HG03175 (cell line): ENCODE results near the gene ATAD3A.
"Not testable (repeated sequence)": the region's sequence is repeated elsewhere in the genome, so short reads cannot be mapped to it uniquely, and the experiment has no call there.

Experiments
- ATAC-seq: cut with Tn5 transposase; IDR thresholded peaks from one replicate; pipeline ENCODE4 v1.9.1; 2021; ENCODE audit warnings: mild to moderate bottlenecking, moderate library complexity; ENCODE audit not compliant: unreplicated experiment

Gene ATAD3A

DNA sequence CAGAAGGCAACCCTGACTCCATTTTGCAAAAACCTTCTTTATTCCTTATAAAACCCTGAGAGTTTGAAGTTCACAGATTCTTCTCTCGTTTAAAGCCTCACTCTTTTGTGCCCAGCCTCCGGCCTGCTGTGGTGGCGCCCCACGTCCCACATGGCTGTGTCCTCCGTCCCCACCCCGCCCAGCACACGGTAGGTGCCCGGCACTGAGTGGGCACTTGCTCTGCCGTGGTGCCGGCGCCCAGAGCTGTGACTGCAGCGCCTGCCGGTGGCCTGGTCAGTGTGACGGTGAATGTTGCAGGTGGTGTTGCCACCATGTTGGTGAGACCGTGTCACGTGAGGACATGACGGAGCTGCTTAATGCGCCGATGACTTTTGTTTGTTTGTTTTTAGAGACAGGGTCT is 9.4 kb downstream of the ATAD3A start:
- ATAC-seq, result no peak

DNA sequence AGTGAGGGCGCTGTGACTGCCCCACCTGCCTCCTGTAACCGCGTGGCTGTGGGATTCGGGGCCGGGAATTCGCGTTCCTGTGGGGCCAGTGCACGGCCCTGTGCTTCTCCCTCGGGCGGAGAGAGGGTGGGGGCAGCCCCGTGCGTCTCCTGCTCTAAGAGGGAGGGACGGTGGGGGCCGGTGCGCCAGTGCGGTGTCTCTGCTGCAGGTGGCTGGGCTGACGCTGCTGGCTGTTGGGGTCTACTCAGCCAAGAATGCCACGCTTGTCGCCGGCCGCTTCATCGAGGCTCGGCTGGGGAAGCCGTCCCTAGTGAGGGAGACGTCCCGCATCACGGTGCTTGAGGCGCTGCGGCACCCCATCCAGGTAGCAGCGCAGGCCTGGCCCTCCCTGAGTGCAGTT is 10.6 kb downstream of the ATAD3A start:
- not testable (repeated sequence) for ATAC-seq

DNA sequence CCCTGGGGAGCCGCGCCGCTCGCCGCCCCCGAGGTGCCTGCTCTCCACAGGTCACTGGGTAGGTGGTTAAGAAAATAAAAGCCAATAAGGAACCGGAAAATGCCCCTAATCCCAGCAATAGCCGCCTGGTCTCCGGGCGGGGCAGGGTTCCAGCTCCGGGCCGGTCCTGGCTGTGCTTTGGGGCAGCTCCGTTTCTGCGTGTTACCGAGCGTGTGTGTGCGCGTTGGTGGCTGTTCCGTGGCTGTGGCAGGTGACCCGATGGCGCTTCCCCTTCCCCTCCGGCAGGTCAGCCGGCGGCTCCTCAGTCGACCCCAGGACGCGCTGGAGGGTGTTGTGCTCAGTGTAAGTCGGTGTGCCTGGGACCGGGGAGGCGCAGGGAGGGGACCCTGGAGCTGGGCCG is 11.3 kb downstream of the ATAD3A start:
- ATAC-seq, result not testable (repeated sequence)

DNA sequence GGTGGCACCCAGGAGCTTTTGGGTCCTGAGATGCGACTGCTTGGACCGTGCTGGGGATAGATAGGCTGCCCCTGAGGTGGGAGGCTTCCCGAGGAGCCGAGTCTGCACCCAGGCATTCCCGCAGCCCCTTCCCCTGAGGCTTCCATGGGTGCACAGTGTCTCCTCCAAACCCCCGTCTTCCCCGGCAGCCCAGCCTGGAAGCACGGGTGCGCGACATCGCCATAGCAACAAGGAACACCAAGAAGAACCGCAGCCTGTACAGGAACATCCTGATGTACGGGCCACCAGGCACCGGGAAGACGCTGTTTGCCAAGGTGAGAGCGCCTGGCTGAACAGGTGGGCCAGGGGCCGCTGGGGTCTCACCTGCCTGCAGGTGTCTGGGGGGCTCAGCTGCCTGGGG is 11.7 kb downstream of the ATAD3A start:
- not testable (repeated sequence) for ATAC-seq

DNA sequence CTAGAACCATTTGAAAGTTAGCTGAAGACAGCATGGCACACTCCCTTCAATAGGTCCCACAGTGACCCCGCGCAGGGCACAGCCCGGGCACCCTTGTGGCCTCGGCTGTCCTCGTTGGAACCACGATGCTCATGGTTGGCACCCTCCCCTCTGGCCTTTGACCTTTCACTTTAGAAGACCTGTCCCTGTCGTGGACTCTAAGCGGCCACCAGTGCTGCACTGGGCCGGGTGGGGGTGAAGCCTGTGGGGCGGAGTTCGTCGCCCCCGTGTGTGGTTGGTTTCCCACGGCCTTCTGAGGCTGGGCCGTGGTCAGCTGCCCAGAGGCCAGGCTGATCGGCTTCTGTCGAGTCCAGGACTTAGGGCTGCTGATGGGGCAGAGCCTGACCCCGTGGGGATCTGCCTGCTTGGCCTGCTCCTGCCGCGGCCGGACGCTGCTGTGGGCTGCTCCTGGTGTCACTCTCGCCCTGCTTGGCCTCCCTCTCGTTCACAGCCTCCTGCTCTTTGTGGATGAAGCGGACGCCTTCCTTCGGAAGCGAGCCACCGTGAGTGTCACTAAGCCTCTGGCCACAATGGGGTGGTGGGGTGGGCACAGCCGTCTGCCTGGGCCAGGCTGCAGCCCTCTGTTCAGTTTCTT is 12.9 kb downstream of the ATAD3A start:
- not testable (repeated sequence) for ATAC-seq

DNA sequence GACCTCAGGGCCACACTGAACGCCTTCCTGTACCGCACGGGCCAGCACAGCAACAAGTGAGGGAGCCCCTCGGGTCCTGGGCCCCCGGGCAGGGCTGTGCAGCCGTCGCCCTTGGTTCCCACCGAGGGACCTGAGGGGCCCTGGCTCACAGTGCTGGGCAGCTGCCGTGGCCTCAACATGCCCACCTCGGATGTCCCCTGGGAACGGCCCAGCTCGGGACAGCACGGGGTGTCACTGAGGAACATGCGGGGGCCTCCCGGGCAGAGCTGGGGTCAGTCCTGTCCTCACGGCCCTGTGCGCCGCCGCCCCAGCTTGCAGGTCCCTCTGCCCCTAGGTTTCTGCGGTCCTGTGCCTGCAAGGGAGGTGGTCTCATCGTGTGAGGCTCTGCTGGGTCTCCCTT is 14.5 kb downstream of the ATAD3A start:
- not testable (repeated sequence) for ATAC-seq

DNA sequence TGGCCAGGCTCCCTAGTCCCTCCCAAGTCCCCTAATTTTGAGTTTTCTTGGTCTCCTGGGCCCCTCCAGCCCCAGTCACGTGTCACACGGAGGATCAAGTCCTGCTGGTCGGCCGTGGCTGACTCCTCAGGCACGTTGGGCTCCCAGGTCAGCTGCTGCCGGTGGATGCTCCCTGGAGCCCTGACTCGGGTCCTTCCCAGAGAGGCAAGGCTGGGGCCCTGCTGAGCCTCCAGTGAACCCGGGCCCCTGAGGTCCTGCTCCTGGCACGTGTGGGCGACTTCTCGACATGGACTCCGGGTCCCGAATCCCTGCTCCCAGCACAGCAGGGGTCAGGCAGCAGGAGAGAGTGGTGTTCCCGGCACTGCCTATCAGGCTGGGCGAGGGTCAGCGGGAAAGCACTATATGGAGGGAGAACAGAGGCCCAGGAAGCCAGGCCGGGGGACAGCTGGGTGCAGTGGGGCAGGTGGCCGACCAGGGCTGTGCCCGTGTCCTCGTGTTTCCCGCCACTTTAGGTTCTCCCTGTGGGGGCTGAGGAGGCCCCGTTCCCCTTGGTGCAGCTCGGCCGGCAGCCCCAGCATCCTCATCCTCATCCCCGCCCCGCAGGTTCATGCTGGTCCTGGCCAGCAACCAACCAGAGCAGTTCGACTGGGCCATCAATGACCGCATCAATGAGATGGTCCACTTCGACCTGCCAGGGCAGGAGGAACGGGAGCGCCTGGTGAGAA is 15.3 kb downstream of the ATAD3A start:
- ATAC-seq, result no peak

DNA sequence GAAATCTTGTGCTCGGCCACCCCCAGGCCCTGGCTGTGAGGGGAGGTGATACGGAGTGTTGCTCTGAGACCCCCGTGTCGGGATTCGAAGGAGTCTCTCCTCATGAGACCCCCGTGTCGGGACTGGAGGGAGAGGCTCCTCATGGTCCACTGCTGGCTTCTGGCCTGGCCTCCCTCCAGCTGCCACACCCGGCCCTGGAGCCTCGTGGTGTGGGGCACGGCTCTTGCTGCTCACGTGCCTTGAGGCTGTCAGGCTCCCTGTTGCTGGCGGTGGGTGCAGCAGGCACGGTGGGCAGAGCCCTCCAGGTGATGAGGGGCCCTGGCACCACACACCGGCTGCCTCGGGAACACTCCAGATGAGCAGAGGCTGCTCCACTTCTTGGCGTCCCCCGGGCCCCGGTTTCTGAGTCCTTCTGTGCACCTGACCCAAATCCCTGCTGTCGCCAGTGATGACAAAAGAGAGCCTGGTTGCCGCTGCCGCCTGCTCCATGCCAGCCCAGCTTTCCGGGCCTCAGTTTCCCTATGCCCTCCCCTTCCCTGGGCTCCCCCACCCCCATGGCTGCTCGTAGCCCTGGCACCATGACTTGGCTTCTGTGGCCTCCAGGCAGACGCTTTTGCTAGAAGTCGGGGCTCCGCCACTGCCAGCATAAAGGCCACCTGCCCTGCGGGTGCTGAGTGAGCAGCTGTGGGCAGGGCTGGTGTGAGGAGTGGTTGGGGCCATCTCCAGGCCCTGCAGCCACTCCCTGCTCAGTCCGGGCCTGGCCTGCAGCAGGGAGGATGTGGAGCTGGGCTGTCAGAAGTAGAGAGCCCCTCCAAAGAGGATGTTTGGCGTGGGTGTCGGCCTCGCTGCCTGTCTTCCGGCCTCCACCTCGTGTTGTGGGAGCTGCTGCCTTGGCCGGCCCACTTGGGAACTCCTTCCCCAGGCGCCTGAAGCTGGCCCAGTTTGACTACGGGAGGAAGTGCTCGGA is 16.6 kb downstream of the ATAD3A start:
- ATAC-seq, result no peak

DNA sequence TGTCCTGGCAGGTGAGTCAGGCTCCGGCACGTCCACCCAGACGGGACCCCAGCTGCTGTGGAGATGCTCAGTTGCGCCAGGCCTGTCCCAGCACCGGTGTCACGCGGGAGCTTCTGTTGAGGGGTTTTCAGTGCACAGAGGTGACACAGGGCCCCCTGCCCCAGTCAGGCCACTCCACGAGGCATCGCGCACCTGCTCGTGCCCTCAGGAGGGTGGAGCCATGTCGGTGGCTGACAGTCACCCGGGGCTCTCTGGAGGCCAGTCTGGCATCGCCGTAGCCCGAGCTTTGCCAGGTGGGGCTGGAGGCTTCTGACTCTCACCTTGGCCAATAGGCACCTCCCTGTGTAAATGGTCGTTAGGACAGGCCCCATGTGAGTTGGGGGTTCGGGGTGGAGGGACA is 17.4 kb downstream of the ATAD3A start:
- ATAC-seq, result no peak

DNA sequence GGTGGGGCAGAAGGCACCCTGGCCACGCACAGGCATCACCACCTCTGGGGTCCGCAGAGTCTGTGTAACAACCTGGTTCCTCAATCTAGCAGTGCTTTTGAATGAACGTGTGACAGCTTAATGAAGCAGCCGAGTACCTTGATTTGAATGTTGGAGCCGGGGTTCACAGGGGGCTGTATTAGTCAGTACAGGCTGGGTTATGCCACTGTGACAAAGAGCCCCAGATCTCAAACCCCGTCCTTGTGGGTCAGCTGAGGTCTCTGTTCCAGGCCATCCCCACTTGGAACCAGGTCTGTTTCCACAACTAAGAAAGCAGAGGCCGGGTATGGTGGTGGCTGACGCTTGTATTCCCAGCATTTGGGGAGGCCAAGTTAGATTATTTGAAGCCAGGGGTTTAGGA is 18.0 kb downstream of the ATAD3A start:
- no peak for ATAC-seq

DNA sequence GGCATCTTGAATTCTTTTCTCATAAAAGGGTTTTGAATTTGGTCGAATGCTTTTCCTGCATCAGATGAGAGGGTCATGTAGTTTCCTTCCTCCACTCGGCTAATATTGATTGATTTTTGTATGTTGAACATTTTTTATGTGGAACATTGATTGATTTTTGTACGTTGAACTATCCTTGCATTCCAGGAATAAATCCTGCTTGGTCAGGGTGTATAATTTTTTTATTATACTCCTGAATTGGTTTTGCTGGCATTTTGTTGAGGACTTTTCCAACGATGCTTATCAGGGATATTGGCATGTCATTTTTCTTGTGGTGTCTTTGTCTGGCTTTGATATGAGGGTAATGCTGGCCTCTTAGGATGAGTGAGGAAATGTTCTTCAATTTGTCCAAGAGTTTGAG is 20.0 kb downstream of the ATAD3A start:
- no peak for ATAC-seq

DNA sequence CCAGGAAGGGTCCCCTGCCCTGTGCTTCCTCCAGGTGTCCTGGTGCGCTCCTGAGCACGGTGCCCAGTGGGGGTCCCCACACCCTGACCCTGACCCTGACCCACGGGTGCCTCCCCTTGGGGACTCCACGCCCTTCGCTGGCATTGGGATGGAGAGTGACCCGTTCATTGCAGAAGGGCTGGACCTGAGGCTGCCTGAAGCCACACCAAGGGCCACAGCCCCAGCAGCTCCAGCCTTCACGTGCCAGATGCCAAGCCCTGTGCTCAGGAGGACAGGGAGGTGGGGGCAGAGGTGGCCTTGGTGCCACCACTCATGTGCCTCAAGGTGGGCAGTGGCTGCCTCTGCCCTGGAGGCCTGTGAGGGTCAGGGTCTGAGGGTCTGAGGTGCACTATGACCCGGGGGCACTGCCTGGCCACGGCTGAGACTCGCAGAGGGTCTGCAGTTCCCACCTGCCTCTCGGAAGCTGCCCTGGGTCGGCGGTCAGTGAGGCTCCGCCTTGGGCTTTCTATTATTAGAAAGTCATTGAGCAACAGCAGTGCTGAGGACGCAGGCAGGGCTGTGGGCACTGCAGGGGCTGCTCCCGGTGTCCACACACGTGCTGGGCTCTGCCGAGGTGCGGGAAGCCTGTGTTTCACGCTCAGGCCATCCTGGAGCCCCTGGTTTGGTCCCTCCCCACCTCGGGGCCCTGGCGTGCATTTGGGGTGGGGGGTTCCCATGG is 21.4 kb downstream of the ATAD3A start:
- ATAC-seq, result not testable (repeated sequence)

DNA sequence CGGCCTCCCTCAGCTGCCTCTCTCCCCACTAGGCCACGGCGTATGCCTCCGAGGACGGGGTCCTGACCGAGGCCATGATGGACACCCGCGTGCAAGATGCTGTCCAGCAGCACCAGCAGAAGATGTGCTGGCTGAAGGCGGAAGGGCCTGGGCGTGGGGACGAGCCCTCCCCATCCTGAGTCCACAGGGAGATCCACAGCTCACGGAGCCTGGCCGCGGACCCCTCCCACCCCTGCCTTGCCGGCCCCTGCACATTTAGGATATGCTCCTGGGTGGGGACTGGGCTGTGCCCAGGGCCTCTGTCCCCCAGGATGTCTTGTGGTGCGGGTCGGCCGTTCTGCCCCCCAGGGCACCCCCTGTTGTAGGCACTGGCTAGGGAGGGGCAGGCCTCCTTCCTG is 21.9 kb downstream of the ATAD3A start:
- not testable (repeated sequence) for ATAC-seq

DNA sequence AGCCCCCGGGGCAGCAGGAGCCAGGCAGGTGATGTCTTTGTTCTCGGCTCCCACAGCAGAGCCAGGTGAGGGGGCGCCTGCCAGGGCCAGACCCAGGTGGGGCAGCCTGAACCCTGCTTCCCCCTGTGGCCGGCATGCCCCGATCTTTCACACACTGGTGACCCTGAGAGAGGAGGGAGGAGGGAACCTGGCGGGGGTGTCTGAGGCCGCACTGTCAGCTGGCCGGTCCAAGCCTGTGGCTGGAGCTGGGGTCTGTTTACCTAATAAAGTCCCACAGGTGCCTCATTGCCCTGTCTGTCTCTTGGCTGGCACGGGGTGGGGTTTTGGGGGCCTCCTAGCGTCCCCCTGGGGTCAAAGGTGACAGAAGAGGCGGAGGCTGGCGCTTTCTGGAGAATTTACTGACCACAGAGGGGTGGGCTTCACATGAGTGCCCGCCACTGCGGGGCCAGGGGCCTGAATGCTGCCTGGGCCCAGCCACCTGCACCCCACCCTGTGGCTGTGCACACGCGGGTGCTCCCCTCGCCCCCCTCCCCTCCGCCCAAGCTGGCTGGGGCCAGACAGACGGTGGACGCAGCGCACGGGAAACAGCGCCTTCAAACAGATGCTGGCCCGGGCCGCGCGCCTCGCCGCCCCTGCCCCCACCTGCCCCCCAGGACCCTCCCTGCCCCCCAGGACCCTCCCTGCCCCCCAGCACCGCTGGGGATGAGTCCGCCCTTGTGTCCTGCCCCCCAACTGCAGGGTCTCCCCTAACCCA is 22.6 kb downstream of the ATAD3A start:
- no peak for ATAC-seq

DNA sequence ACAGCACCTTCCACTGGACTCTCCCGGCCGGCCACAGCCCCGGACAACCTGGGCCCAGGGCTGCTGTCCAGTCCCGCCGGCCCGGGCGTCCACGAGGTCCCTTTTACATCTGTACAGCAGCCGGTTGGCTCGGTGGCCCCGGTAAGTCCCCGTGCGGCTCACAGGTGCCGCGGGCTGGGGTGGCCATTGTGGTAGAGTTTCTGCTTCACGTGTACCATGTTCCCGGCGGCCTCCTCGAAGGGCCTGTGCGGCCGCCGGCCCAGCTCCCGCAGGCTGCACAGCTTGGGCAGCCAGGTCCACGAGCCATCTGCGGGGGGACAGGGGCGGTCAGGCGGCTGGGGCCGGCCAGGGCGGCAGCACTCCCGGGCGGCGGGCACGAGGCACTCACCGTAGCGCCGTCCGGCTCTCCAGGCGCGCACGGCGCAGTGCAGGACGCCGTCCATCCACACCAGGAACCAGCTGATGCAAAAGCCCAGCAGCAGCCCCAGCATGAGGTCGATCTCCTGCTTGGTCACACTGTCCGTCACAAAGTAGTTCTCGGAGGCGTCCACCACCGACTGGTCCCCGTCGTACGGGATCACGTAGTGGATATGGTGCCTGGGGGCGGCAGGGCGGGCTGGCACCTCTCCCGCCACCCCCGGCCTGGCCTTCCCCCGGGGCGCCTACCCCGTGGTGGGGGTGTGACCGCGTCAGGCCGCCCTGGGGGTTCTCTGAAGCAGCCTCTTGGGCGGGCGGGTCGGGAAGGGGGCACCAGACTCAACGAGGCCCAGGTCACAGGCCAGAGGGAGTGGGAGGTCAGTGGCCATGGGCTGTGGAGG is 23.4 kb downstream of the ATAD3A start:
- no peak for ATAC-seq

DNA sequence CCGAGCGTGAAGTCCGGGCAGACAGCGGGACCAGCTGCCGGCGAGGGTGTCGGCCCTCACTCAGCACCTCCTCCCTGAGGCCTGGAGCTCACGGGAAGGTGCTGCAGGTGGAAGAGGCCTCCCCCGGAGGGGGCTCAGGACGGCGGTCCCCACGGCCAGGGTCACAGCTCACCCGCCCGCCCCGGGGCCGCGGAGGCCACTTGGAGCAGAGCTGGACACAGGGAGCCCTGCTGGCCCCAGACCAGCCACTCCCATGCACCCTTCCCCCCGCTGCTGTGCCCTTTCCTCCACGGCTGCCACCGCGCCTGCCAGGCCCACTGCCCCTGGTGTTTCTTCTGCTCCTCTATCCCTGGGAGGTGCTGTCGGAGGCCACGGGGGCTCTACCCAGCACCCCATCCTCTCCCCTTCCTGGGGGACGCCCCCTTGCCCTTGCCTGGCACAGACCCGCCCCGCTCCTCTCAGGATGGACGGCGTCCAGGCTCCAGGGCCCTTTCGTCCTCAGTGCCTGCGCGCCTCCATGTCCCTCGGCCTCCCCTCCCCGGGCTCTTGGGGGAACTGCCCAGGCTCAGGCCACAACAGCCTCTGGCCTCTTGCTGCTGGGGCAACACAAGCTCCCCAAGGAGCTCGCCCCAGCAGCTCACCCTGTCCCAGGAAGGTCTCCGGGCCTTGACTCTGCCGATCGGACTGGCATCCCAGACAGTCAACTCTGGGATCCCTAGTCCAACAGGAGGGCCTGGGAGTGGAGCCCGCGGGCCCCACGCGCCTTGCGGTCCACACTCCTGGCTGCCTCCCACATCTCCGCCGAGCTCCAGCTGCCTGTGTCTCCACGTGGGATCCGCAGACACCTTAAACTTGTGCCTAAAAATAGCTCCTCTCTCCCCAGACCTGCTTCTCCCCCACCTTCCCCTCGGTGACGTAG is 24.3 kb downstream of the ATAD3A start:
- no peak for ATAC-seq

DNA sequence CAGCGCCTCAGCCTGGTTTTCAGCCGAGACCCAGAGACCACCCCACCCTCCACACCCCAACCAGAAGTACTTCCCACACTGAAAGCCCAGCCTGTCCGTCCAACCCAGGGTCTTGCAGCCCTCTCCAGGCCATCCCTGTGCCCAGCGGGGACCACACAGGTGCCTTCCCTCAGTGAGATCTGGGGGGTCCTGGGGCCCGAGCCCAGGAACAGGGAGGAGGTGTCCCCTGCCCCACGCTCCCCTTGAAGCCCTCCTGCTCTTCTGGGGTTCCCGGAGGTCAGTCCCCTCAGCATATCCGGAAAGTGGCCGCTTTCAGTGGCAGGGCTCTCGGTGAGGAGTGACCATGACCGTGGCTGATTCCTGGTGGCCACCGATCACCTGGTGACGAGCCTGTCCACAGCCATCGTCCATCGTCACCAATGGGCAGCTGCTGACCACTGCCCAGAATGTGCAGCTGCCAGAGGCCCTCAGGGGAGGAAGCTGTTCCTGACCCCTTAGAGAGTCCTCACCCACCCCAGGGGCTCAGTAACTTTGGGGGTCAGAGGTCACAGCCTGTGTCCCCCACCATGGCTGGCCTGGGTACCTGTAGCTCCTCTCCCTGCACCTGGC is 25.1 kb downstream of the ATAD3A start:
- ATAC-seq, result no peak
